PFSK-1 (cell line): ENCODE results near the gene ADD3.

ENCODE experiments used
- POLR2AphosphoS5 ChIP-seq: IDR thresholded peaks from 2 replicates; pipeline ENCODE4 v1.6.1; 2012; ENCODE audit warnings: low read depth, mild to moderate bottlenecking, control low read depth, low read length, moderate library complexity
- REST ChIP-seq, 2 experiments: IDR thresholded peaks; 2 replicates each; pipeline versions ENCODE4 v1.6.1 to v1.8.0; 2011 to 2012; ENCODE audit warnings: low read depth in 2 of 2, low read length in 2 of 2, control low read depth in 1 of 2, inconsistent platforms in 1 of 2, mild to moderate bottlenecking in 1 of 2, moderate library complexity in 1 of 2; ENCODE audit not compliant: insufficient read depth in 1 of 2

- TF ChIP-seq REST (IDR thresholded peaks at IDR 0.05; ENCODE audit: insufficient read depth in 1 of 2, low read depth in 2 of 2, low read length in 2 of 2) (no peak), POLR2AphosphoS5 (no peak)
Observed at GRCh38 chr10:110074298-110074697, 66.5 kb downstream of the ADD3 start.
